AG09319 (cell line): Measurements from ENCODE around the gene PDSS2.
"Not testable (repeated sequence)": the region's sequence is repeated elsewhere in the genome, so short reads cannot be mapped to it uniquely, and the experiment has no call there.

Source experiments
- DNase-seq: peaks from one replicate; pipeline ENCODE4 v3.0.0-alpha.2; 2010; ENCODE audit warnings: low read depth; ENCODE audit errors: extremely low read depth
- TF ChIP-seq, protein P1 (sequence below): IDR thresholded peaks from 2 replicates; pipeline ENCODE4 v1.5.1; 2011; ENCODE audit warnings: low read depth, mild to moderate bottlenecking, inconsistent platforms, low read length, moderate library complexity

The PDSS2 gene

DNA sequence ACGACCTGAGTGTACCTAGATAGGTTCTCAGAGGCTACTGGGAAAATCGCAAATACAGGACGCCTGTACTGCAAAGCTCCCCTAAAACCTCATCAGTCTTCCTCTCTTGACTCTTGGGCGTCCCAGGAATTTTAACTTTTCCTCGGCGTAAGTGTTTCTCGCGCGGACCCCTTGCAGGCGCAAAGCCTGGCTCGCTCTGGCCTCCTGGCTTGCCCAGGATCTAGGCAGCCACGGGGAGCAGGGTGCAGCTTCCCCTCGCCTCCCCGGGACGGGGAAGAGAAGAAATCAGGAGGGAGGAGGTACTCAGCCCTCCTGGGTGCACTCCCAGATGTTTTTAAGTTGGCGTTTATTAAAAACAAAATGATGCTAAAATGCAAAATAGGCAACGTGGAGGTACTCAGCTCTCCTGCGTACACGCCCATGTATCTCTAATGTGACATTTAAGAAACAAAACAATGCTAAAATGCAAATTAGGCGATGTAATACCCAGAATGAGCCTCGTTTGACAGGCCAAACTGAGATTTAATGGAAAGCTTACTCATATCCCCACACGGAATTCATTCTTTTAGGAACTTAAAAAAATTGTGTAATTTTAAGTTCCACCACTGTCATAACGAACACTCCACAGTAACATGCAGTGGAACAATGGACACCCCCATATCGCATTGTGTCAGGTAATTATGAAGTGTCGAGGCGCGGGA, 29.0 kb upstream of the PDSS2 start:
- TF ChIP-seq, protein P1, sequence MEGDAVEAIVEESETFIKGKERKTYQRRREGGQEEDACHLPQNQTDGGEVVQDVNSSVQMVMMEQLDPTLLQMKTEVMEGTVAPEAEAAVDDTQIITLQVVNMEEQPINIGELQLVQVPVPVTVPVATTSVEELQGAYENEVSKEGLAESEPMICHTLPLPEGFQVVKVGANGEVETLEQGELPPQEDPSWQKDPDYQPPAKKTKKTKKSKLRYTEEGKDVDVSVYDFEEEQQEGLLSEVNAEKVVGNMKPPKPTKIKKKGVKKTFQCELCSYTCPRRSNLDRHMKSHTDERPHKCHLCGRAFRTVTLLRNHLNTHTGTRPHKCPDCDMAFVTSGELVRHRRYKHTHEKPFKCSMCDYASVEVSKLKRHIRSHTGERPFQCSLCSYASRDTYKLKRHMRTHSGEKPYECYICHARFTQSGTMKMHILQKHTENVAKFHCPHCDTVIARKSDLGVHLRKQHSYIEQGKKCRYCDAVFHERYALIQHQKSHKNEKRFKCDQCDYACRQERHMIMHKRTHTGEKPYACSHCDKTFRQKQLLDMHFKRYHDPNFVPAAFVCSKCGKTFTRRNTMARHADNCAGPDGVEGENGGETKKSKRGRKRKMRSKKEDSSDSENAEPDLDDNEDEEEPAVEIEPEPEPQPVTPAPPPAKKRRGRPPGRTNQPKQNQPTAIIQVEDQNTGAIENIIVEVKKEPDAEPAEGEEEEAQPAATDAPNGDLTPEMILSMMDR, result no peak
- DNase-seq, result no peak

DNA sequence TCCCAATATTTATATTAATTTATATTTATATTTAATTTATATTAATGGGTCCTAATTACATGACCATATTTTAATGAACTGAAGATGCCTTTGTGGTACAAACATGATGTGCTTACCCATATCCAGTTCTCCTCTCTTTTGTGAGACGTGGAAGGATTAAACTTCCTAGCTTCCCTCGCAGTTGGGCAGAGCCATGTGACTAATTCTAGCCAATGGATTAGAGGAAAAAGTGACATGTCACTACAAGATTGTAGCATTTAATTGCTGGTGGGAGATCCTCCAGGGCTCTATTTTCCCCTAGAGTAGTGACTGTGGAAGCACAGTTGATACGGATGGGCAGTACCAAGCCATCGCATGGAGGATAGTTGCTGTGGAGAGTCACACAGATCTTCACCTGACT, 25.8 kb upstream of the PDSS2 start:
- DNase-seq, result no peak
- TF ChIP-seq, protein P1, result no peak

DNA sequence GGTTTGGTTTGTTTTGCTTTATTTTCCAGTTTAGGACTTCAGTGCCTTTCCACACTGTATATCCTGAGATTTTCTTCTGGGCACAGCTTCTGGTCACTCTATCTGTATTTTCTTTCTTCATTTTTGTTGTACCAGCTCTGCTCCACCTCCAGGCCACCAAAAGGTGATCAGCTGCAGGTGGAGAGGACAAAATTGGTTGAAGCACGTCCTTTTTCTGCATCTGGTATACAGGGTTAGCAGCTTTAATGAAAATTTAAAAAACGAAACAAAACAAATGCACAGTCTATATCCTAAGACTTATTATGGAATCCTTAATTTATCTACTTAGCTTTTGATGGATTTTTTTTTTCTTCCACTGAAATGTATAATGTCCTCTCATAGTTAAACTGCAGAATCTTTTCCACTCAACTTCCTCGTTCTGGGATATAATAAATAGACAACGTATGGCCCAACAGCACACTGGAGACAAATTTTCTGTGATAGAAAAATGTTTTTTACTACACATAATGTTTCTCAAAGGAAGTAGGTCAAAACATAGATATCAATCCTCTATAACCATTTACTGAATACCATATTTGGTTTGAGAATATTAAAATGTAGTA, 19.8 kb upstream of the PDSS2 start:
- no peak for DNase-seq
- TF ChIP-seq, protein P1, result no peak

DNA sequence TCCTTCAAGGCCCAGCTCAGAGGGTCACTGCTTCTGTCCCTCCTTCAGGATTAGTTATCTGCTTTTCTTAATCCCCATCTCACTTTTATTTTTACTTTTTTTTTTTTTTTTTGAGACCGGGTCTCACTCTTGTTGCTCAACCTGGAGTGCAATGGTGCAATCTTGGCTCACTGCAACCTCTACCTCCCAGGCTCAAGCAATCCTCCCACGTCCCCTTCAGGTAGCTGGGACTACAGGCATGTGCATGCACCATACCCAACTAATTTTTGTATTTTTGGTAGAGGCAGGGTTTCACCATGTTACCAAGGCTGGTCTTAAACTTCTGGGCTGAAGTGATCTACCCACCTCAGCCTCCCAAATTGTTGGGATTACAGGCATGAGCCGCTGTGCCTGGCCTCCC, 16.5 kb upstream of the PDSS2 start:
- not testable (repeated sequence) for DNase-seq

DNA sequence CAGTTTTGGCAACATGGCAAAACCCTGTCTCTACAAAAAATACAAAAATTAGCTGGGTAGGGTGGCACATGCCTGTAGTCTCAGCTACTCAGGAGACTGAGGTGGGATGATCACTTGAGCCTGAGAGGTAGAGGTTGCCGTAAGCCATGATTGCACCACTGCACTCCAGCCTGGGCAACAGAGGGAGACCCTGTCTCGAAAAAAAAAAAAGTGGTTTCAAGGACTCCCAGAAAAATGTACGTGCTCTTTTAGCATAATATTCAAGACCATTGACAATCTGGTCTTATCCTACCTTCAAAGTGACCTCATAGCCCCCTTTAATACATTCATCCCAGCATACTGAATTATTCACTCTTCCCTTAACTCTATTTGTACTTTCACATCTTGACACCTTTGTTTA, 16.0 kb upstream of the PDSS2 start:
- not testable (repeated sequence) for DNase-seq

DNA sequence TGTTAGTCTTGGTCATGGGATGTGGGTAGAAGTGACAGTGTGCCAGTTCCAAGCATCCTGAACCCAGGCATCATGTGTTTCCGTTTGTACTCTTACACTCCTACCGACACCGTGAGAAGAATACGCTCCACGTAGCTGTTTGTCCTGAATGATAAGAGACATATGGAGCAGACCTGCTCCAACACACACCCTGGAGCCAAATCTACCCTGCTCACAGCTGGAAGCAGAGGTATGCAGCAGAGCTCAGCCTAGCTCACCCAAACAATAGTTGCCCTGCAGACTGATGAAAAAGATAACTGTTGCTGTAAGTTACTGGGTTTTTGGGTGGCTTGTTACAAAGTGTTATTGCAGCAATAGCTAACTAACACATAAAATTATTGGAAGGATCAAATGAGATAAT, 14.3 kb upstream of the PDSS2 start:
- TF ChIP-seq, protein P1, result no peak
- no peak for DNase-seq

DNA sequence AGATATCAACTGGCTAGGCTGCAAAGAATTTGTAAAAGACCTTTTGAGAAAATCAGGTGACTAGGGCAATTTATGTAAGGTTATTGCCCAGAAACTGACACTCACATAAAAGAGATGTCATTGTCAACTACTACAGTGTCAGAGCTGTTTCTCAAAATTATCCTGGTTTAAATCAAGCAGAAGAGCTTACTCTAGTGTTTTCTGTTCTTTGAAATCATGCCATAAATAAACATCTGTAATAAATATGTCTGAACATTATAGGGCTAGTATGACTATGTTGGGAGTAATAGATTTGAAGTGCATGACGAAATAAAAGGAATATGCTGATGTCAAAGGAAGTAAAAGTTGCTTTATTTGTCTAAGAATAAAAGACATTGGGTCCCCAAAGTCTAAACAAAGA, 11.0 kb upstream of the PDSS2 start:
- no peak for DNase-seq
- TF ChIP-seq, protein P1, result no peak

DNA sequence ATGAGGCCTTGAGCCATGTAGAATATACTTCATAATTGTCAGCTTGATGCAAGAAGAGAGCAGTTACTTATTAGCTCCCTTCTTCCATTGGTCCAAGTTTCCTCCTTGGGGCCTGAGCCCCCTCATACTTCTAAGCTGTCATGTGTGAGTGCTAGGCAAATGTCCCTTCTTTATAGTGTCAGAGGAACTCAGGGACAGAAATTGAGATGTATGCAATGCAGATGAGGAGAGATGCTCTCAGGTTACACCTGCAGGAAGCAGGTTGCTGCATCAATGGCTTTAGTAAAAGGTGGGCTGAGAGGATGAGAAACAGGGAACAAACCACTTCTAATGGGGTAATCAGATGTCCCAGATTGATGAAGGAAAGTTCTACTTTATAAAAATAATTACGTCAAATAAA, 6.7 kb upstream of the PDSS2 start:
- DNase-seq, result no peak
- TF ChIP-seq, protein P1, result no peak
